NCI-H2171 treated with DMSO at 0.1 percent for 48 hours (cell line): ENCODE measurements around the gene GSTK1.
"Not testable (repeated sequence)": the region's sequence is repeated elsewhere in the genome, so short reads cannot be mapped to it uniquely, and the experiment has no call there.

Experiments
- DNase-seq: peaks from one replicate; lab custom pipeline; 2025; lab: John Stamatoyannopoulos, UW

Gene GSTK1

DNA sequence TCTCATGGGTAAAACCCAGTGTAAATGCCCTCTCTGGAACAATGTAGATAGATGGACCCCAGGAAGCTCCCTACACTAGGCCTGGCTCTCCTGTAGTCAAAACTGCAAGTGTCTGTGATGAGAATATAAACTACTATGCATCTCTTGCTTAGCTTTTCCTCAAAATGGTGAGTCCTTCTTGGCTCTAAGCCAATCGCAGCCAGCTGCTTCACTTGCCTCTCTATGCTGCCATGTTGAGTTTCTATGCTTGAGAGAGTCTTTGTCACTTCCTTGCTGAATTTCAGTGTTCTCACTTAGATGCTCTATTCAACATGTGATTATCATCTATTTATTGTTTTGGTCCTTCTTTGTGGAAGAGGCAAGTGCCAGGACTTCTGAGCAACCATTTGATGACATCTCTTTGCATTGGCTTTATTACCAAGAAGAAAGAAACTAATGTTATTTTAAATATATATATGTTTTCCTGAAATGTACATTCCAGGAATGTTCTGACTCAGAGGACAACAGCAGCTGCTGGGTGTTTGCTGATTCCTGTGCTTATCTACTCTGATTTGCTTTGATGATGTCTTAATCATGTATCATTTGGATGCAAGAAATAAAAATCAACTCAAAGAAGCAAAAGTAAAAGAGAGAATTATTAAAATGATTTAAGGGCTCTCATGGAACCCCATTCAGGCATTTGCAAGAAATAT, 24.8 kb upstream of the GSTK1 start:
- peak; percentile 13 for DNase-seq

DNA sequence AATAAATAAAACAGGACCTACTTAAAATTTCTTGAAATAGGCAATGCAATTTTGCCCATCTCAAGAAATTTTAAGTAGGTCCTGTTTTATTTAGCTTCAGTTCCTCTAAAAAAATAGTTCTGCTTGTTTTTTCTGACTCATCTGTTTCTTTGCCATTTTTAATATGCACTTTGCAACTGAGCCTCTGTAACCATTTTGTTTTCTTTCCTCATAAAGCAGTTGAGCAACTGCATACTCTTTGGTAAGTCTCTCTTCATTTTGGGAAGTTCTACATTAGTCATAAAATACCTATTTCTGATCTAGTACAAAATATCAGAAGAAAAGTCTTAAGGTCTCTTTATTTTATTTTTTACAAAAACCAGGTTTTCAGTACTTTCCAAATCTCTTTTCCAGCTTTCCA, 23.4 kb upstream of the GSTK1 start:
- no peak for DNase-seq

DNA sequence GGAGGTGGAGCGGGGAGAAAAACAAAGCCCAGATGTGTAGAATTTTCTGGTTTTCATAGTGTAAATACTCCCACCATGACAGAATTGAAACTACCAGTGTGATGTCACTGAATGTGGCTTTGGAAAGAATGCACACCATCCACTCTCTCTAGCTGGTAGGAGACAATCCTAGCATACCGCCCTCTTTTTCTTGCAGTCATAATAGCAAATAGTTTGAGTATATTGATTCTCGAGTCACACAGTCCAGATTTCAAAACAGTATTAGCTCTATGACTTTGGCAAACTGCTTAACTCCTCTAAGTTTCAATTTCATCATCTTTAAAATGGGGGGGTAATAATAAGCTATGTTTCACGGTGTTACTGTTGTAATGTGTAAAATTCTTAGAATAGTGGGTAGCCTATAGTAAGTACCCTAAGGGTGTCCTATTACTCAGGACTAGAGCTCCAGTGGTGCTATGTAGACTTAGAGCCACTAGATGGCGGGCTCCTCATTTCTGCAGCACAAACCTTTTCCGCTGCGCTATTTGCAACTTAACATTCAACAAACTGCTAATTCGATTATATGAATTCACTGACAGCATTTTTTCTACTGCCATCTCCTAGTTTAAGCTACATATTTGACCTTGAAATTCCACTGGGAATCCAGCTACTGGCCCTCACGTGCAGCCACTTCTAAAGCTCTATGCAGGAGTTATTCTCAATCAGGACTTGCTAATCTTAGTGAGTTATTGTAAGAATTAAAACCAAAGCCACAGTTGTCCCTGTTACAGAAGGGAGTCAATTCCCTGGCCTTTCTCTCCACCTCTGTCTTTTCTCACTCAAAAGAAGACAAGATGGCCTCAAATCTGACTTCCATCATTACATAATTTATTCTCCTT, 22.7 kb upstream of the GSTK1 start:
- peak; percentile 83 for DNase-seq

DNA sequence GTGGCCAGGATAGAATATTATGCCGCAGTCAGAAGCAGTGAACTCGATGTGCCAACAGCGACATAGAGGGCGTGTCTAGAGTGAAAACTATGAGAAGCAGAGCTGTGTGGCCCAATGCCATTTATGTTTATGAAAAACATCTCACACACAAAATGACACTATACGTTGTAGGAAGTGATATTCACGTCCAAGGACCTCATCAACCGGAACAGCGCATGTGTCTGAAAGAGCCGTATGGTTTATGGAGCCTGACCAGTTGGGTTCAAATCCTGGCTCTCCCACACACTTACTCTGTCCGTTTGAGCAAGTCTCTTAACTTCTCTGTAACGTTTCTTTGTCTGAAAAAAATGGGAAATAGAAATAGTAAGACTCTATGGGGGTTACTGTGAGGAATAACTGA, 20.9 kb upstream of the GSTK1 start:
- DNase-seq, result no peak

DNA sequence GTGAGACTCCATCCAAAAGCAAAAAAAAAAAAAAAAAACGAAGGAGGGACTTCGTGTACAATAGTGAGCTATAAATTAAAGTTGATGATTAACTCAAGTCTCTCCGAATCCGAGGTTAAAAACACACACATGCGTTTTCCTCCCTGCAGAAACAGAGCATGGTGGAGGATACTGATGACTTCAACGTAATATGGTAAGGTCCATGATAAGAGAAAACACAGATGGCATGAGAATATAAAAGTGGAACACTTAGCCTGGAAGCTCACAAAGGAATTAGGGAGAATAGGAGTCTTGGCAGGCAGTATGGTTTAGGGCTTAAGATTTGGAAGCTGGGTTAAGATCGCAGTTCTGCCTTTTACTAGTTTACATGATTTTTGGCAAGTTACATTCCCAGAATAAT, 20.1 kb upstream of the GSTK1 start:
- DNase-seq, result no peak

DNA sequence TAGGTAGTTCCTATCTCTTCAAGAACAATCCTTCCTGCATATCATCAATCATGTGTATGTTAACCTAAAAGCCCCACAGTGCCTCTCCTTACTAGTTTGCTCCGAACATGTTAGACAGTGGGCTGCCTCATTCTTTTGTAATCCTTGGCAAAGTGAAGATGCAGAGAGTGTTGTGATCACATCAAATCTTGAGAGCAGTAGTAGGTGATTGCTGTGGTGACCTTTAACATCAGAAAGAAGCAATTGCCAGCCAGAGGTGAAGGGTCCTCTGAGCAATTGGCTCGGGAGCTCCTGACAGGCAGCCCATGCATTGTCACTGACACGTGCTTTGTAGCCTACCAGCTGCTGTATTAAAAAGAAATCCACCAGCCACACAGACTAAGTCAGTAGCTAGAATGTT, 19.6 kb upstream of the GSTK1 start:
- no peak for DNase-seq

DNA sequence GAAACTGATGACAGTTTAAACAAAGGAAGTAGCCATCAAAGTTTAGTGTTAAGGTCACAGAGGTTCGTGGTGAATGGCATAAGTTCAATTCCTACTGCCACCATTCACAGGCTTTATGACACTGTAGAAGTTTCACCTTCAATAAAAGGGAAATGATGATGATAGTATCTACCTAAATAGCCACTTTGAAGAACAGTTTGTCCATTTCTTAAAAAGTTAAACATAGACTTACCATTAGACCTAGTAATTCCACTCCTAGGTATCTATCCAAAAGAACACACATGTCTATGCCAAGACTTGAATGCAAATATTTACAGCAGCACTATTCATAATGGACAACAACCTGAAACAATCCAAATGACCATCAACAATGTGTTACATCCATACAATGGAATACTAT, 18.9 kb upstream of the GSTK1 start:
- no peak for DNase-seq

DNA sequence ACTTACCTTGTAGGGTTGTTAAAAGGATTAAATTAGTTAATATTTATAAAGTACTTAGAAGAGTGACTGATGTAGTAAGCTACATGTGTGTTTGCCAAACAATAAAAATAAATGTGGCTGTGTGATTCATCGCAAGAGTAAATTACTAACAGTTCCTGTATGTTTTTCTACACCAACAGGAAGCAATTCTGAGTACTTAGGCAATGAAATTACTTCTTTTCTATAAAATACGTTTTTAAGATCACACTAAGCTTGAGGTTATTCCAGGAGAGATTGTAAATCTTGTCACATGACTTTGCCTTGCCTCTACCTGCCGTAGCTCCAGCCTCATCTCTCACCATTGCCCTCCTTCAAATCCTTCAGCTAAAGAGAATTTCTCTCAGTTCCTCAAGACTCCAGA, 18.1 kb upstream of the GSTK1 start:
- DNase-seq, result no peak

DNA sequence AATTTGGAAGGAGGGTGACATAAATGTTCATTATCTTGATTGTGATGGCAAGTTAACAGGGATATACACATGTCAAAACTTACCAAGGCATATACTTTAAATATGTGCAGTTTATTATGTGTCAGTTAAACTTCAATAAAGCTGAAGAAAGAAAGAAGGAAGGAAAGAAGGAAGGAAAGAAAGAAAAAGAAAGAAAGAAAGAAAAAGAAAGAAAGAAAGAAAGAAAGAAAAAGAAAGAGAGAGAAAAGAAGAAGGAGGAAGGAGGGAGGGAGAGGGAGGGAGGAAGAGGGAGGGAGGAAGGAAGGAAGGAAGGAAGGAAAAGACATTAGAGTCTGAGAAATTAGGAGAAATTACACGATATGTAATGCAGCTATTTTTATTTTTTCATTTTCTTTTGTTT, 15.9 kb upstream of the GSTK1 start:
- no peak for DNase-seq

DNA sequence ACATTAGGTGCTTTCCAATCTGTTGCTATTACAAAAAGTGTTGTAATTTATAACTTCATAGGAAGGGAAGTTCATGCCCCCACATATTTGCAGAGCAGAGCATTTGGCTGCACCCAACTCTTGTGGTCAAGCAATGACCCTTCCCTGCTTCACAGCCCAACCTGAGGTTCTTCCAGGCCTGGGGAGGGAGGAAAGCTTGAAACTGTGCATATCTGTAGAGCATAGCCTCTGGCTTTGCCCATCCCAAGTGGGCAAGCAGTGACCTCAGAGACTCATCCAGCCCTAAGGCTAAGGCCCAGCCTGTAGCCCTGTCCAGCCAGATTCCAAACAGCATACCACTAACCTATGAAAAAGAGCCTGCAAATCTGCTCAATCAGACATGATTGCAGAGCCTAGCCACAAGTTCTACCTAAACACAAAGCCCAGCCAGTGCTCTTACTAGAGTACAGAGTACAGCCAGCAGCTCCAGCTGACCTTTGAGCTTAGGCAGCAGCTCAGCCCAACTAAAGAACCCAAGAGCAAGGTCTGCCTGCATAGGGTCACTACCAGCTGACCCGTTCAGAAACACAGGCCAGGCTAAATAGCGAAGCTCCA, 14.4 kb upstream of the GSTK1 start:
- DNase-seq, result no peak

DNA sequence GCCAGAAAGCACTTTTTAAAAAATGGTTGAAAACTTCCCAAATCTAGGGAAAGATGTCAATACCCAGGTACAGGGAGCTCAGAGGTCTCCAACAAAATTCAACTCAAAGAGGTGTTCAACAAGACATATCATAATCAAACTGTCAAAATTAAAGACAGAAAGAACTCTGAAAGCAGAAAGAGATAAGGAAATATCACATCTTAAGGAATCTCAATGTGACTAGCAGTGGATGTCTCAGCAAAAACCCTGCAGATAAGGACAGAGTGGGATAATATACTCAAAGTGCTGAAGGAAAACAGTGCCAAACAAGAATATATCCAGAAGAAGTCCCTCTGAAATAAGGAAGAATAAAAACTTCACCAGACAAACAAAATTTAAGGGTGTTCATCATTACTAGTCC, 13.0 kb upstream of the GSTK1 start:
- DNase-seq, result no peak

DNA sequence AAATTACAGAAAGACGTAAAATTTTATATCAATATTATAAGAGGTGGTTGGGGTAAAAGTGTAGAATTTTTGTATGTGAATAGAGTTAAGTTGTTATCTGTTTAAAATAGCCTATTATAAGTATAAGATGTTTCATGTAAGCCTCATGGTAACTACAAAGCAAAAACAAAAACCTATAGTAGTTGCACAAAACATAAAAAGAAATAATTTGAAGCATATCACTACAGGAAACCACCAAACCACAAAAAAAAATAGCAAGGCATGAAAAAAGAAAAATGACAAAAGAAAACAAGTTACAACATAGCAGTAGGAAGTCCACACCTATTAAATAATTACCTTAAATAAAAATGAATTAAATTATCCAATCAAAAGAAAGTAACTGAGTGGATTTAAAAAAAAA, 12.4 kb upstream of the GSTK1 start:
- no peak for DNase-seq

DNA sequence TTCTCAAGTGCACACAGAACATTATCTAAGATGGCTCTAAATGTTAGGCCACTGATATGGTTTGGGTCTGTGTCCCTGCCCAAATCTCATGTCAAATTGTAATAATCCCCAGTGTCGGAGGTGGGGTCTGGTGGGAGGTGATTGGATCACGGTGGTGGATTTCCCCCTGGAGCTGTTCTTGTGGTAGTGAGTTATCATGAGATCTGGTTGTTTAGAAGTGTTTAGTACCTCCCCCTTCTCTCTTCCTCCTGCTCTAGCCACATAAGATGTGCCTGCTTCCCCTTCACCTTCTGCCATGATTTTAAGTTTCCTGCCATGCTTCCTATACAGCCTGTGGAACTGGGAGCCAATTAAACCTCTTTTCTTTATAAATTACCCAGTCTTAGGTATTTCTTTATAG, 11.2 kb upstream of the GSTK1 start:
- no peak for DNase-seq

DNA sequence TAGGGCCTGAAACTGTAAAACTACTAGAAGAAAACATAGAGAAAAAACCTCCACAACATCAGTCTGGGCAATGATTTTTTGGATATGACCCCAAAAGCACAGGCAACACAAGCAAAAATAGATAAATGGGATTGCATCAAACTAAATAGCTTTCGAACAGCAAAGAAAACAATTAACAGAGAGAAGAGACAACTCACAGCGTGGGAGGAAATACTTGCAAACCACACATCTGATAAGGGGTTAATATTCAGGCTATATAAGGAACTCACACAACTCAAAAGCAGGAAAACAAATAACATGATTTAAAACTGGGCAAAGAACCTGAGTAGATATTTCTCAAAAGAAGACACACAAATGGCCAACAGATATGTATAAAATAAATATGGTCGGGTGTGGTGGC, 7.7 kb upstream of the GSTK1 start:
- DNase-seq, result no peak

DNA sequence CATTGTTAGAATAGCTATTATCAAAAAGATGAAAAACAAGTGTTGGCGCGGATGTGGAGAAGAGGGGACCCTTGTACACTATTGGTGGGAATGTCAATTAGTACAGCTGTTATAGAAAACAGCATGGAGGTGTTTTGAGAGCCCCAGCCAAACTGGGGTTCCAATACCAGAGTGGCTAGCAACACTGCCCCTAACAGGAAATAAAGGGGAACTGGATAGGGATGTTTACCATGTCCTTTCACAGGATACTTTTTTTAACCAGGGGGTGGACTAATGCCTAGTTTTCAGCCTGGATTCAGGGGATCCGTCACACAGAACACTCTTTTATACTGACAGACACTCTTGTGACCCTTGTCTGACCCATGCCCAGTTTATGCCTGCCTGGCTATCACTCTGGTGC, 6.9 kb upstream of the GSTK1 start:
- DNase-seq, result no peak

DNA sequence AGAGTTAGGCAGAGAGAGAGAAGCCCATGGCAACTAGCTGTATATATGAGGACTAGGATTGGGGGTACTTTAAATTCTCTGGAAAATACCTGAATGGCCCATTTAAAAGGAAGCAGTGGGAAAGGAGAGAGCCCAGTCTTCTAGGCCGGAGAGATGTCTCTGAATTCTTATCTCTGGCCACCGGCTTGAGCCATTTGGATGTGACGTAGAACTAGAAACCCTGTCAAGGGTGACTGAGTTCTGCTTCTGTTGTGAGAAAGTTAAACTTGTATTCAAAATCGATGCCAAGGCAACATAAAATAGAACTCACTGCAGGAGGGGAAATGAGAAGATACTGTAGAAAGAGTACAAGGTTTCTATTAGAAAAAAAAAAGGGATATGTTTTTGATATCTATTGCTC, 6.3 kb upstream of the GSTK1 start:
- no peak for DNase-seq

DNA sequence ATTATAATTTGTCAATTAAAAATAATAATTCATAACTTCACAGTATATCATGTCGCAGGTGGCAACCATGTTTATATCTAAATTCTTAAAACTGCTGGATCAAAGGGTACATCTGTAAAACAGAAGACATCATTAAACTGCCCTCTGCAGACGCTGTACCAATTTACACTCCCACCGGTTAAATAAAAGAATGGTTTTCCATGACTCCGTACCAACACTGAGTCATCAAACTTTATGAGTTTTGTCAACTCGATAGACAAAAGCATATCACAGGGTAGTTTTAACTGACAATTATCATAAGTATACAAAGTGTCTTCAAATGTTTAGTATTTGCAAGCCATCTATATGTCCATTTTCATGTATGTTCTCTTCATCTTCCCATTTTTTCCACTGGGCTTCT, 5.7 kb upstream of the GSTK1 start:
- no peak for DNase-seq

DNA sequence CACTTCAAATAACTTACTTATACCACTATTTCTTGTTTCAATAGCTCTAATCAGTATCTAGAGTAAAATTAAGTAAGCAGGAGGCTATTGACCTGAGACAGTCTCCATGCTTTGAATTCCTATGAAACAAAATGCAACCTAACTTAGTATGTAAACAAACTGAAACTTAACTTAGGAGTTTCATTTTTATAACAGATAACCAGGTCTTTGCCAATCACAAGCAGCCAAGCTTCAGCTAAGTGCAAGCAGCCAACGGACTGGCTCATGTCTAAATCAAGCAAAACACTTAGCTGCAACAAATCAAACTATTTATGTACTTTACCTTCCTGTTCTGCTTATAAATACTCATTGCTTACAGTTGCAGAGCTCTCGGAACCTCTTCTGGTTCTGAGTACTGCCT, 4.4 kb upstream of the GSTK1 start:
- no peak for DNase-seq

DNA sequence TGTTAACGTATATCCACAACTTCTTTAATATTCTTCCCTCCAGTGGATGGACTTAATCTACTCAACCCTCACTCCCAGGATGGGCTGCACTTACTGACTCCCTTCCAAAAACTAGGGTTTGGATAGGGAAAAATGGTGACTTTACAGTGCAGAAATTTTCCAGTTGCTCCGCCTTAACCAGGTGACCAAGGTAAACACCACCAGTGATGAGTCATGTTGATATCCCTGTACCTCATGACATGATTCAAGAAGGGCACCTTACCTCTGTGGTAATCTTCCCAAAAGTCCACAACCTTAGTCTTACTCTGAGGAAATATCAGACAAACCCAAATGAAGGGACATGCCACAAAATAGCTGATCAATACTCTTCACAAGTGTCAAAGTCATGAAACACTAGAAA, 3.5 kb upstream of the GSTK1 start:
- no peak for DNase-seq

DNA sequence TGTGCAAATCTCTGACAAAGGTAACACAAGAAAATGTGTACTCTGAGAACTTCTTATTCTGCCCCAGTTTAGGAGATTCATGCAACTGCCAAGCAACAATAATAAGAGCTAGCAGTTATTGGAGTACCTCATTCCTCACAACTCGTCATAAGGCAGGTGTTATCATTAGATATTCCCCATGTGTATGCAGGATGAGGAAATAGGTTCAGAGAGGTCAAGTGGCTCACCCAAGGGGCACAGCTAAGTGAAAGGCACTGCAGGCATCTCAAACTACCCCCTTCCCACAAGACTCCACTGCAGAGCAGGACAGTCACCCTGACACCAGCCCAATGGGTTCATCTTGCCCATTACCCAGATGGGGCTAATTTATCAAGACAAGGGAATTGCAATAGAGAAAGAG, 1.3 kb upstream of the GSTK1 start:
- DNase-seq, result no peak

DNA sequence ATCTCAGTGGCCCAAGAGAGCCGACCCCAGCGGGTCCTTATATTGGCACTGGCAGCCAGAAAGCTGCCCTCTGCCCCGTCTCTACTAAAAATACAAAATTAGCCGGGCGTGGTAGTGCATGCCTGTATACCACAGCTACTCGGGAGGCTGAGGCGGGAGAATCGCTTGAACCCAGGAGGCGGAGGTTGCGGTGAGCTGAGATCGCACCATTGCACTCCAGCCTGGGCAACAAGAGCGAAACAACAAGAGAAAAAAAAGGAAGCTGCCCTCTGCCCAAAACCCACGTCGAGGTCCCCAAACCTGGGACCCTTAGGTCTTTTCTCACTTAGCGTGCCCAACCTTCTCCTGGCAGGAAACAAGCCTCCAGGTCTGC, 941 bp downstream of the GSTK1 start:
- DNase-seq, result not testable (repeated sequence)

DNA sequence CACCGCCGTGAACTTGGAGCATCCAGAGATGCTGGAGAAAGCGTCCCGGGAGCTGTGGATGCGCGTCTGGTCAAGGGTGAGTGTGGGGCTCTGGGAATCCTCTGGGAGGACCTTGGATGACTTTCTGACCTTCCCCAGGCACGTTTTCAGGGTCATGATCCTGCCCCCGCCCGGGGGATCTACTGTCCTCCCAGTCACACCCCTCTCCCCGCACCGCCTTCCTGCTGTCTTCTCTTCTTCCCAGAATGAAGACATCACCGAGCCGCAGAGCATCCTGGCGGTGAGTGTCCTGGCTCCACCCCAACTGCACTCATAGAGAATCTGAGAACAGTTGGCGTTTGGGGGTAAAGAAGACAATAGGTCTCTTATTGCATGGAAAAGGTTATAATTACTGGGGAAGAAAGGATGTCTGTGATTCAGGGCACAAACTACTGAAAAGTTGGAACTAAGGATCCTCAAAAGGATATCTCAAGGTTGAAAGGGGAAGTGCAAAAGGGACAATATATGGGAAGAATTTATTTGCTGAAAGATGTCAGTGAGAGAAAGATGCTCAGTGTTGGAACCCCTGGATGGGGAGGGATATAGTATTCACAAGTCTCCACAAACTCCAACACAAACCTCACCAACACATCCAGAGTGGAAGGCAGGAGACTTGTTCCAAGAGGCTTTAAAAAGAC, 1.9 kb downstream of the GSTK1 start:
- no peak for DNase-seq

DNA sequence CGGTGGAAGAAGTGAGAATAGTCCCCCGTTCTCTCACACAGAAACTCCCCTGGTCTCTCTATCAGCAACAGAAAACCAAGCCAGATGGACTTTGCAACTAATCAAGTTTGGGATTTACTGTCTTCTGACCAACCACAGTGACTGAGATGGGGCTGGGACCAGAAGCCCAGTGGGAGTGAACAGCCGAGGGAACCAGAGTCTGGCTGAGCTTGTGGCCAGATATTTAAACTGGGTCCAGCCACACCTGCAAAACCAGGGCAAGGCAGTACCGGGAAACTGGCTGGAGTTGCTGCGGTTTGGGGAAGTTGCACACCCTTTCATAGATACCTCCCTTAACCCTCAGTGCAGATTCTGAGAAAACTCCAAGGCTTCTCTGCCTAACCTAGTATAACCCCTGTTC, 6.0 kb downstream of the GSTK1 start:
- no peak for DNase-seq
